K562 (cell line): ENCODE results near the gene HAX1.

Source experiments
- ADNP ChIP-seq: fragments of 200-800 bp; sonication (Bioruptor generic); IDR thresholded peaks from 2 replicates; pipeline ENCODE4 v1.6.1; 2016; ENCODE audit warnings: missing genetic modification characterization, missing compliant biosample characterization
- BHLHE40 ChIP-seq: IDR thresholded peaks from 2 replicates; pipeline ENCODE4 v1.6.1; 2011; ENCODE audit warnings: low read length, improper control_type of control experiment
- CBX5 ChIP-seq: IDR thresholded peaks from 2 replicates; pipeline ENCODE4 v1.6.1; 2014; ENCODE audit warnings: low read depth, borderline replicate concordance
- CSDE1 ChIP-seq, 2 experiments: fragments of 450-650 bp; IDR thresholded peaks; 2 replicates each; pipeline ENCODE4 v1.6.1; 2016; ENCODE audit warnings: mild to moderate bottlenecking in 1 of 2
- GABPA ChIP-seq: fragments of 200-800 bp; sonication (Bioruptor generic); conservative IDR thresholded peaks from 2 replicates; pipeline ENCODE4 v1.6.1; 2016; ENCODE audit warnings: low read depth, missing genetic modification characterization, missing compliant biosample characterization
- GATA2 ChIP-seq: sonication (generic); formaldehyde crosslinking; IDR thresholded peaks from 2 replicates; pipeline ENCODE4 v1.4.0; 2020; ENCODE audit warnings: mild to moderate bottlenecking, missing genetic modification reagents
- GTF2F1 ChIP-seq: IDR thresholded peaks from 2 replicates; pipeline ENCODE4 v1.6.1; 2011; ENCODE audit warnings: low read depth, low read length, improper control_type of control experiment
- HDAC1 ChIP-seq, 2 experiments: fragments of 450-650 bp; IDR thresholded peaks; 2 replicates each; pipeline ENCODE4 v1.6.1; 2016 to 2017; ENCODE audit warnings: inconsistent platforms in 1 of 2, mild to moderate bottlenecking in 1 of 2, moderate library complexity in 1 of 2
- TF ChIP-seq, protein P1 (sequence below), 3 experiments: IDR thresholded peaks in 2 of 3; conservative IDR thresholded peaks in 1 of 3; 2 replicates each; pipeline ENCODE4 v1.5.1; 2011 to 2012; ENCODE audit warnings: low read length in 3 of 3, mild to moderate bottlenecking in 3 of 3, control low read depth in 2 of 3, improper control_type of control experiment in 1 of 3, inconsistent platforms in 1 of 3, low read depth in 1 of 3, mixed read lengths in 1 of 3, moderate library complexity in 1 of 3; ENCODE audit not compliant: insufficient read depth in 2 of 3
- TF ChIP-seq, protein P2 (sequence below), 2 experiments: fragments of 450-650 bp; formaldehyde crosslinking in 1 of 2; IDR thresholded peaks; 2 replicates each; pipeline versions ENCODE4 v1.4.0 to v1.6.1; 2014 to 2020; ENCODE audit warnings: mild to moderate bottlenecking in 2 of 2, borderline replicate concordance in 1 of 2, low read depth in 1 of 2

DNA sequence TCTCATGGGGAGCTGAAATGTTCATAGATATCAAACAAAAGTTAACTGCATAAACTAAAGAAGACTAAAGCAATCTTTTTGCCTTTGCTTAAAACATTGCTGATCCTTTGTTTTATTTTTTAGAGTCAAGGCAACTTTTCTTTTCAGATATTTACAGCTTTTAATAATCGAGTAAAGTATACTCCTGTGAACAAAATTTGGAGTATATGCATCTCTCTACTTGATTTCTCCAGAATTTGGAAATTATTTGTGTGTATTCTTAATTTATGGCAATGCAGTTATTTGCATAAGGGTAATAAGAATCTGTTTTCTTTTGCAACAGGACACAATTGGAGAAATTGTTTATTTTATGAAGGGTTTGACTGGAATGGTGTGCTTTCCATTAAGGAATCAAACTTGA lies 44.3 kb downstream of the HAX1 start:
- TF ChIP-seq, protein P1, sequence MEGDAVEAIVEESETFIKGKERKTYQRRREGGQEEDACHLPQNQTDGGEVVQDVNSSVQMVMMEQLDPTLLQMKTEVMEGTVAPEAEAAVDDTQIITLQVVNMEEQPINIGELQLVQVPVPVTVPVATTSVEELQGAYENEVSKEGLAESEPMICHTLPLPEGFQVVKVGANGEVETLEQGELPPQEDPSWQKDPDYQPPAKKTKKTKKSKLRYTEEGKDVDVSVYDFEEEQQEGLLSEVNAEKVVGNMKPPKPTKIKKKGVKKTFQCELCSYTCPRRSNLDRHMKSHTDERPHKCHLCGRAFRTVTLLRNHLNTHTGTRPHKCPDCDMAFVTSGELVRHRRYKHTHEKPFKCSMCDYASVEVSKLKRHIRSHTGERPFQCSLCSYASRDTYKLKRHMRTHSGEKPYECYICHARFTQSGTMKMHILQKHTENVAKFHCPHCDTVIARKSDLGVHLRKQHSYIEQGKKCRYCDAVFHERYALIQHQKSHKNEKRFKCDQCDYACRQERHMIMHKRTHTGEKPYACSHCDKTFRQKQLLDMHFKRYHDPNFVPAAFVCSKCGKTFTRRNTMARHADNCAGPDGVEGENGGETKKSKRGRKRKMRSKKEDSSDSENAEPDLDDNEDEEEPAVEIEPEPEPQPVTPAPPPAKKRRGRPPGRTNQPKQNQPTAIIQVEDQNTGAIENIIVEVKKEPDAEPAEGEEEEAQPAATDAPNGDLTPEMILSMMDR (IDR thresholded peaks at IDR 0.05 in 2 of 3, conservative IDR thresholded peaks at IDR 0.05 in 1 of 3; ENCODE audit: insufficient read depth in 2 of 3, low read depth in 1 of 3, low read length in 3 of 3), result no peak
- TF ChIP-seq, protein P2, sequence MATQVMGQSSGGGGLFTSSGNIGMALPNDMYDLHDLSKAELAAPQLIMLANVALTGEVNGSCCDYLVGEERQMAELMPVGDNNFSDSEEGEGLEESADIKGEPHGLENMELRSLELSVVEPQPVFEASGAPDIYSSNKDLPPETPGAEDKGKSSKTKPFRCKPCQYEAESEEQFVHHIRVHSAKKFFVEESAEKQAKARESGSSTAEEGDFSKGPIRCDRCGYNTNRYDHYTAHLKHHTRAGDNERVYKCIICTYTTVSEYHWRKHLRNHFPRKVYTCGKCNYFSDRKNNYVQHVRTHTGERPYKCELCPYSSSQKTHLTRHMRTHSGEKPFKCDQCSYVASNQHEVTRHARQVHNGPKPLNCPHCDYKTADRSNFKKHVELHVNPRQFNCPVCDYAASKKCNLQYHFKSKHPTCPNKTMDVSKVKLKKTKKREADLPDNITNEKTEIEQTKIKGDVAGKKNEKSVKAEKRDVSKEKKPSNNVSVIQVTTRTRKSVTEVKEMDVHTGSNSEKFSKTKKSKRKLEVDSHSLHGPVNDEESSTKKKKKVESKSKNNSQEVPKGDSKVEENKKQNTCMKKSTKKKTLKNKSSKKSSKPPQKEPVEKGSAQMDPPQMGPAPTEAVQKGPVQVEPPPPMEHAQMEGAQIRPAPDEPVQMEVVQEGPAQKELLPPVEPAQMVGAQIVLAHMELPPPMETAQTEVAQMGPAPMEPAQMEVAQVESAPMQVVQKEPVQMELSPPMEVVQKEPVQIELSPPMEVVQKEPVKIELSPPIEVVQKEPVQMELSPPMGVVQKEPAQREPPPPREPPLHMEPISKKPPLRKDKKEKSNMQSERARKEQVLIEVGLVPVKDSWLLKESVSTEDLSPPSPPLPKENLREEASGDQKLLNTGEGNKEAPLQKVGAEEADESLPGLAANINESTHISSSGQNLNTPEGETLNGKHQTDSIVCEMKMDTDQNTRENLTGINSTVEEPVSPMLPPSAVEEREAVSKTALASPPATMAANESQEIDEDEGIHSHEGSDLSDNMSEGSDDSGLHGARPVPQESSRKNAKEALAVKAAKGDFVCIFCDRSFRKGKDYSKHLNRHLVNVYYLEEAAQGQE (IDR thresholded peaks at IDR 0.05; ENCODE audit: borderline replicate concordance), result no peak
- TF ChIP-seq, protein P2 (CRISPR knock-in tag; IDR thresholded peaks at IDR 0.05; ENCODE audit: low read depth), result no peak
- TF ChIP-seq CBX5 (no peak), GATA2 (CRISPR knock-in tag) (no peak), ADNP (tag) (no peak), HDAC1 (IDR thresholded peaks at IDR 0.05) (no peak), BHLHE40 (no peak), GTF2F1 (no peak), GABPA (tag) (no peak), CSDE1 (IDR thresholded peaks at IDR 0.05) (no peak)
